IPS DF 4.7 (cell line): ENCODE results near the gene KIRREL3.

Source experiments
- DNase-seq: peaks from one replicate; pipeline ENCODE4 v3.0.0-alpha.2; 2013; ENCODE audit warnings: low spot score; ENCODE audit errors: extremely low read depth

Gene KIRREL3

GRCh38 chr11:126997641-126998040 lies 2.9 kb downstream of the KIRREL3 start:
- no peak for DNase-seq

DNA sequence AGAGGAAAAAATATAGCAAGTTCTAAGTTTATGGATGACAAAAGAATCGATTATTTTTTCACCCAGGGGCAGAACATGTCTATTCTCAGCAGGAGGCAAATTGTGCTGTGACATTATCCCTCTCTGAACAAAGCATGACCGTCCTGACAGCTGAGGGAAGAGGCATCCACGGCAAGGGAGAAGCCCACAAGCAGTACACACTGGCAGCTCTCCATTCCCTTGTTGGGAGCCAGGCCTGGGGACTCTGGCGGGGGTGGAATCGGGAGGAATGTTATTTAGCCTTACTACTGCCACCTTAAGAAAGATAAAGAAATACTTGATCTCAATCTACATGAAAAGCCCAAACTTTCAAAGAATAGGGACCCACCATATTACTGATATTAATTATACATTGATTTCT lies 3.4 kb downstream of the KIRREL3 start:
- DNase-seq = no peak

- no peak for DNase-seq
These were observed 4.3 kb downstream of the KIRREL3 start for GRCh38 chr11:126996036-126996804.

DNA sequence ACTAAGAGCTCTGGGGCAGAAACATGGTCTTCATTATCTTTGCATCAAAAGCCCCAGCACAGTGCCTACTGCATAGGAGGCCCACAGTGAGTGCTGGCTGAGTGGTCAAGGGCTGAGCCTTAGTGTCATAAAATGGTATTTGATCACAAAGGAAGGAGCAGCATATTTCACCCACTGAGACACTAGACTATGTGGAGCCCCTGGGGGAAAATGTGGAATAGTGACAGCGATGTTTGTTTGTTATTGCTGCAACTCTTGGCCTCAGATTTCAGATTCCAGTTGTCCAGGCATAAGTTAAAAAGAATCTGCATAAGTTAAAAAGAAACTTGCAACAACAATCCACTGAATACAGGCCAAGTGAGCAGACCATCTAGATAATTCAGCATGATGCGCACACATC lies 7.0 kb downstream of the KIRREL3 start:
- no peak for DNase-seq

GRCh38 chr11:126992804-126993111 lies 7.8 kb downstream of the KIRREL3 start:
- DNase-seq = no peak

DNA sequence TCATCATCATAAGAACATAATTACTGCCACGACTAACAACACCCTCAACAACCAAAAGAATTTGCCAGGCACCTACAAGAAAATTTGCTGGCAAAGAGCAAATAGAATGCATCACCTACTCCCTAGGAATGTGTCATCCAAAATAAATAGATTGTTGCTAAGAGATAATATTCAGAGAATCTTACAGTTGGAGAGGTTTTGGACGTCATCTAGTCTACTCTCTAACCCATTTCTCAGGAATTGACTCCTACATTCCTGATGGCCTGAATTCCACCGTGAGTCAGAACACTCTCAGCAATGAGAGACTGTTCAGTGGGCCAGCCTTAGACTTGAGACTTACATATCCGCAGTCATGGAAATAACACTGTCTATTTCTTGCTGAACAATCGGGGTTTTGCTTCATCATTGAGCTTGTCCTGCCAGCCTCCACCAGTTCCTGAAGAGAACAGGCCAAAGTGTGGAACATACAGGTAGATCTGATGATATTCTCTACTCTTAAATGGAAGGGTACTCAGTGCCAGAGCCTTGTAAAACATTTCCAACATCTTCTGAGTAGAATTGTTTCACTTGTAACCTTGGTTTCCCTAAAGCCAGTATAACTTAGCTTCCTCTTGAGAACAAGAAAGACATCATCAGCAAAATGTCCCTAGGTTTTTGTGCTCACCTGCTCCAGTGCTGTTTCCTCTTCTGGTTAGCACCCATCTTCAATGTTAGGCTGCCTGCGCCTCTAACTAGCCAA lies 8.3 kb downstream of the KIRREL3 start:
- no peak for DNase-seq

DNA sequence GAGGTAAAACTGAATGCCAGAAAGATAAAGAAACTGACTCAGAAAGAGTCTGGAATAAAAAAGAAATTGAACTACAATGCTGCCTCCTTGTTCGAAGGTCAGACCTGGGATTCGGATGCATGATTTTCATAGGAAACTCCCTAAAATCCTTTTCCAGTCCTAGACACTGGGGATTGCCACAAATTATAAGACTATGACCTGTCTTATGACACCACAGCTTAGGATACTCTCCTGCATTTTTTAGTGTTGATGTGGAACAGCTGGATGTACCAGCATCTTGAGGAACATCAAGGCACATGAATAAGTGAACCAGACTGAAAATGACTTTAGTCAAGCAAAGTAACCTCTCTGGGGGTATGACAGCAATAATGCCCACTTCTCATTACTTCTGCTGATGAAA lies 9.0 kb downstream of the KIRREL3 start:
- DNase-seq = no peak

GRCh38 chr11:126990716-126991480 lies 9.7 kb downstream of the KIRREL3 start:
- no peak for DNase-seq

DNA sequence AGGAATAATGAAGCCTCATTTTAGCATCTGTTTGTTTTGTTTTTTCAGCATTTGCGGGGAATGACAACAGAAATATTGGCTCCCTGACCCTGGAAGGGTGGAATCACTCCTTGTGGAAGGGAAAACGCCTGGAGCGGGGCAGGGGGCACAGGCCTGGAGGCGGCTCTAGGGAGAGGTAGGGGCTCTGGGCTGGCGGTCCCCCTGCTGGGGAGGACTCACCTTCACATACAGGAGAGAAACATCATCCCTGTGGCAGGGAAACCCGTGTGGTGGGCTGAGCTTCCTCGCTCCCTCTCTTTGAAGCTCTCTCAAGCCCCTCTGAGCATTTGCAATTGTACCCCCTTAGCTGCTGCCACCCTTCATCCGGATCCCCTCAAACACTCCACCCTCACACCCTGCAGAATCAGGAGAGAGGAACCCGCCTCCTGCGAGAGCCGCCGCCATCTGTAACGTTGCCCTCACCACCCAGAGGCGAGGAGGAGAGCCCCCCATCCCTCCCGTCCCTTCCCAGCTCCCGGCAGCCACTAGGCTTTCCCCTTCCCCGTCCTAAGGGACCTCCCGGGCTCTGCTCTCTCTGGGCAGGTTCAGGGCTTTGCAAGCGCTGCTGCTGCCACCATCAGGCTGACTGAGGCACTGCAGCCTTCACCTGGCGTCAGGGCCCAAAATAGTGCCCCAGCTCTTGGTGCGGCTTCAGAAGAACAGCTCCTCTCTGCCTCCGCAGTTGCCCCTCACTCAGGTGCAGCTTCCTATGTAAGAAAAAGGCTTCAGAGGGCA lies 10.4 kb downstream of the KIRREL3 start:
- DNase-seq = no peak

- DNase-seq = no peak
These were observed 11.9 kb downstream of the KIRREL3 start for GRCh38 chr11:126988655-126989054.

DNA sequence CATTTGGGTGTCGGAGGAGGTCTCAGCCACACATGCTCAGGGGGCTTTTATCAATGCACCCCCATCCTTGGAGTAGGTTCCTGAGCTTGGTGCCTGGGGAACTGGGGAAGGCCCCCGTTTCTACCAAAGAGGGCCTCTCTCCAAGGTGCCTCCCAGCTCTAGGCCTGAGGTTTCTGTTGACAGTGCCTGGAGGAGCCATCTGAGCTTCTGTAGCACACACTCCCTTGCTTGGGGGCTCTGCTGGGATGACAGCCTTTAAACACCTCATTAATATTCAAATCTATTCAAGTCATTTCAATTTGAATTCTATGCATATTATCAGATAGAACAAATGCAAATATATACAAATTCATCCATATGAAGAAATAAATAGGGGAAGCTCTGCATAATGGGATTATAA lies 18.9 kb downstream of the KIRREL3 start:
- no peak for DNase-seq

DNA sequence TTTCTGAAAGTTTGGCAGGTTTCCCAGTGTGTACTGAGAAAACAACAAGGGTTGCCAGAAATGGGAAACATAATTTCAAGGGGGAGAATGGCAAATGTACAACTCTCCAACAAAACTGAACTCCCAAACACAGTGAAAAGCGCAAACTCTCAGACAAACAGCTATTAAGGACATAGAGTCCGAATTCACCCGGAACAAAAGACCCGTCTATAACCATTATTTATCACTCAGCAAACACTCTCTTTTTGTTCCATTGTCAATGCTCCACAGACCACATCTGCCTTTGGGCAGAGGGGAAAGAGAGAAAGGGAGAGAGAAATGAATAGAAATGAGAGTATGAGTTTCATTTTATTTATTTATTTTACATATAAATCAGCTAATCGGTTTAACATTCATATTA lies 21.7 kb downstream of the KIRREL3 start:
- DNase-seq = no peak

- peak; percentile 66 for DNase-seq
These were observed 22.4 kb downstream of the KIRREL3 start for GRCh38 chr11:126978165-126978564.

GRCh38 chr11:126973051-126973450 lies 27.5 kb downstream of the KIRREL3 start:
- no peak for DNase-seq

- no peak for DNase-seq
These were observed 29.3 kb downstream of the KIRREL3 start for GRCh38 chr11:126971305-126971704.

DNA sequence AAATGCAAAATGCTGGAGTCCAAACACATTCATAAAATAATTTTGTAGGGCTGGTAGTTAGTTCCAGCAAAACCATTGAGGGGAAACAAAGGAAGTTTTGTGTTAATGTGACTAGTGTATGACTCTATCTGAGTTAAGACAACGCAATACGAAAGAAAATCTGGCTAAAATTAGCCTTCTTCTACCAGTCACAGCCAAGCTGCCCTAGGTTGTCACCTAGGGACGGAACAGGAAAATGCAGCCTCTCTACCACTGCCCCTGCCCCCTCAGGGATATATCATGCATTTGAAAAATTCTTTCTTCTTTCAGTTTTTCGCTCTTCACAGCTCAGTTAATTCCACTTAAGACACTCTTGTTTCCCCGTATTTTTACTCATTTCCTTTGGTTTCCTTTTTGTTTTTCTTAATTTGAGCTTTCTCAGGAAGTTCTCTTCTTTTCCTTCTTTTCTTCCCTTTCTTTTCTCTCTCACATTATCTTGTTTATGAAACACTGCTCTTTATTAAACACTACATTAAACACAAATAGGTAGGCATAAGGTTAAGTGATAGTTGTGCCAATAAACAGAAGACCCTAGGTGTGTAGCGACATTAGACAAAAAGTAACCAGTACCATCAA lies 30.6 kb downstream of the KIRREL3 start:
- no peak for DNase-seq

- peak; percentile 36 for DNase-seq
These were observed 31.7 kb downstream of the KIRREL3 start for GRCh38 chr11:126968915-126969314.

- no peak for DNase-seq
These were observed 35.2 kb downstream of the KIRREL3 start for GRCh38 chr11:126965331-126965730.

- DNase-seq = no peak
These were observed 36.8 kb downstream of the KIRREL3 start for GRCh38 chr11:126963603-126964363.

DNA sequence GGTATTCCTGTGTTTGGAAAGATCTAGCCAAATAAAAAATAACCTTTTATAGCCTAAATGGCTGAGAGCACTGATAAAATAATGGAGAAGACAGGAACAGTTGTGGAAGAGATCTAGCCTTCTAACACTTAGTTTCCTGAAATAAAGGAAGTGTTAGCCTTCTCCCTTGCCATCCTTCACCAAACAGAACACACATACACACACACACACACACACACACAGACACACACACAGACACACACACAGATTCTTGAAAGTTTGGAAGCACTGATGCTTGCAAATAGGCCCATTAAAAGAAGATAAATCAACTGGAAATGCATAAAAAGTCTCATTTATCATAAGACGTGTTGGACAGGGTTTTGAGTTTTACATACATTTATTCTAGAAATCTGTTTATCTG lies 37.5 kb downstream of the KIRREL3 start:
- DNase-seq = no peak
